Measurements from ENCODE around the gene STAC2. TPM values are rescaled to one million over a fixed set of nuclear protein-coding genes. Genes with fewer than 3 reads are reported as not detected.

The STAC2 gene
- total RNA-seq, 1 donor from 2014 or later, result 0.62 TPM

DNA sequence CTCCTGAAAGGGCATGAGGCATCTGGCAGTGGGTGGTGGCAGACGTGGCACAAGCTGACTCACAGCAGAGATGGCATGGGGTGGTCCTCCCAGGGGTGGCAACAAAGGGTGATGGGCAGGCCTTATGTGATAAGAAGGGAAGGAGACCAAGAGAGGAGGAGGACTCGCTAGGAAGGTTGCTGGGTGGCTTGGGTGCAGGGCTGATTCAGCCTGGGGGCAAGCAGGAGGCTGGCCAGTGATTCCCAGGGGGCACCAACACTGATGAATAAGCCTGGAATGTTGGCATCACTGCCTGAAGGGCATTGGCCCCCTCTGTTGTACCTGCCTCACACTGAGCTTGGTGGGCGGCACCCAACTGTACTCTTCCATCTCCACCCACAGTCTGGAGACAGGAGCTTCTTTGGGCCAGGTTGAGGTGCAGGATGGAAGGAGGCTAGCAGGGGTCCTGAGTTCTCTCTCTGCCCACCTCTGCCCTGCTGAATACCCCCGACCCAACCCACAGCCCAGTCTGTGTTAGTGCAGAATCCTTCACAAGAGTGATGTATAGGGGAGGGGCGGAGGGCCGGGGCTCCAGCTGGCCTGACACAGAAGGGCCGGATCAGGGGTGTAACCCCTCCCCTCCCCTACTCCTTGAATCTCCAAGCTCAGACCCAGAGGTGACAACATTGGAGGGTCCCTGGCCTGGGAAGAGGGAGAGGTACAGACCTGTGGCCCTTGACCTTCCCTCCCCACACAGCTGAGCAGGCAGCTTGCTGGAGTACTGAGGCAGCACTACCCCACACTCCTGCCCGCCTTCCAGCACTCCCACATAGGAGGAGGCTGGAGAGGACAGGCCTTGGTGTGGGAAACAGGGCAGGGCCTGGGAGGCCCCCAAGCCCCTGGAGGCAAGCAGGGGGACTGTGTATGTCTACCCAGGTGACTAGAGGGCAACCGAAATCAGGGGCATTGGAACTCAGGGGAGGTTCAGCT lies 2.6 kb downstream of the STAC2 start:
- Mint-ChIP-seq H3K4me1 (ENCODE audit: unreplicated experiment) (peaks cover 21% of the 10 kb centered on the region), H3K4me3 (ENCODE audit: unreplicated experiment) (no peak overlapping the region), H3K9me3 (ENCODE audit: unreplicated experiment) (no peaks in the 10 kb centered on the region), H3K36me3 (ENCODE audit: unreplicated experiment) (no peaks in the 10 kb centered on the region), H3K27ac (ENCODE audit: unreplicated experiment) (no peak overlapping the region), H3K27me3 (ENCODE audit: unreplicated experiment) (peaks cover 18% of the 10 kb centered on the region)
- TF ChIP-seq, protein P1, sequence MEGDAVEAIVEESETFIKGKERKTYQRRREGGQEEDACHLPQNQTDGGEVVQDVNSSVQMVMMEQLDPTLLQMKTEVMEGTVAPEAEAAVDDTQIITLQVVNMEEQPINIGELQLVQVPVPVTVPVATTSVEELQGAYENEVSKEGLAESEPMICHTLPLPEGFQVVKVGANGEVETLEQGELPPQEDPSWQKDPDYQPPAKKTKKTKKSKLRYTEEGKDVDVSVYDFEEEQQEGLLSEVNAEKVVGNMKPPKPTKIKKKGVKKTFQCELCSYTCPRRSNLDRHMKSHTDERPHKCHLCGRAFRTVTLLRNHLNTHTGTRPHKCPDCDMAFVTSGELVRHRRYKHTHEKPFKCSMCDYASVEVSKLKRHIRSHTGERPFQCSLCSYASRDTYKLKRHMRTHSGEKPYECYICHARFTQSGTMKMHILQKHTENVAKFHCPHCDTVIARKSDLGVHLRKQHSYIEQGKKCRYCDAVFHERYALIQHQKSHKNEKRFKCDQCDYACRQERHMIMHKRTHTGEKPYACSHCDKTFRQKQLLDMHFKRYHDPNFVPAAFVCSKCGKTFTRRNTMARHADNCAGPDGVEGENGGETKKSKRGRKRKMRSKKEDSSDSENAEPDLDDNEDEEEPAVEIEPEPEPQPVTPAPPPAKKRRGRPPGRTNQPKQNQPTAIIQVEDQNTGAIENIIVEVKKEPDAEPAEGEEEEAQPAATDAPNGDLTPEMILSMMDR (IDR thresholded peaks at IDR 0.05), result no peak
- DNase-seq (ENCODE audit: extremely low spot score, unreplicated experiment), result no peak

- no peak for DNase-seq (ENCODE audit: extremely low spot score, unreplicated experiment)
- Mint-ChIP-seq H3K36me3 (ENCODE audit: unreplicated experiment) (no peaks in the 10 kb centered on the region), H3K27me3 (ENCODE audit: unreplicated experiment) (peaks cover 21% of the 10 kb centered on the region), H3K27ac (ENCODE audit: unreplicated experiment) (no peak overlapping the region), H3K4me1 (ENCODE audit: unreplicated experiment) (peaks cover 21% of the 10 kb centered on the region), H3K4me3 (ENCODE audit: unreplicated experiment) (no peak overlapping the region), H3K9me3 (ENCODE audit: unreplicated experiment) (no peaks in the 10 kb centered on the region)
- TF ChIP-seq, protein P1 (IDR thresholded peaks at IDR 0.05), result no peak
Measured at GRCh38 chr17:39222151-39222550, 3.6 kb downstream of the STAC2 start.

GRCh38 chr17:39221572-39221971 lies 4.2 kb downstream of the STAC2 start:
- Mint-ChIP-seq H3K4me3 (ENCODE audit: unreplicated experiment) (no peak overlapping the region), H3K4me1 (ENCODE audit: unreplicated experiment) (peaks cover 21% of the 10 kb centered on the region), H3K9me3 (ENCODE audit: unreplicated experiment) (no peaks in the 10 kb centered on the region), H3K27me3 (ENCODE audit: unreplicated experiment) (peaks cover 24% of the 10 kb centered on the region), H3K27ac (ENCODE audit: unreplicated experiment) (no peak overlapping the region), H3K36me3 (ENCODE audit: unreplicated experiment) (no peaks in the 10 kb centered on the region)
- TF ChIP-seq, protein P1 (IDR thresholded peaks at IDR 0.05), result no peak
- DNase-seq (ENCODE audit: extremely low spot score, unreplicated experiment), result no peak

DNA sequence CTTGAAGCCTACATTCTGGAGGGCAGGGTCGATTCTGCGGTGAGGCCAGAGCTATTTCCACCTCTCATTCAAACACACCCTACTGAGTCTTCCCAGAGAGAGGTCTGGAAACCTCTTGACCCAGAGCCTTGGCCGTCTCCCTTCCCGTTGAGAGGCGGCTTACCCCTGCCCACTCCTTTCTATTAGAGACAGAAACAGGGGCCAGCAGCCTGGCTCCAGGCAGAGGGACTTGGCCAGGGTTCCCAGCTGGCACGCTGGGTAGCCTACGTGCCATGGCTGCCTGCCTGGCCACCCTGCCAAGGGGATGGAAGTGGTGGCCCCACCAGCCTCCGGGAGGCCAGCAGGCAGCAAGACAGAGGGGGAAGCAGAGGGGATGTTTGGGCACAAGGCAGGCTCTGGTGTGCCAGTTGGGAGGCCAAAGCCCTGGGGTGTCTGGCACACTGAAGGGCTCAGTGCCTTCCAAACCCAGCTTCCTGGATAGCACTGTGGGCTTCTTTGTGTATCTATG lies 6.0 kb downstream of the STAC2 start:
- TF ChIP-seq, protein P1 (IDR thresholded peaks at IDR 0.05), result no peak
- no peak for DNase-seq (ENCODE audit: extremely low spot score, unreplicated experiment)
- Mint-ChIP-seq H3K4me3 (ENCODE audit: unreplicated experiment) (no peak overlapping the region), H3K27ac (ENCODE audit: unreplicated experiment) (no peak overlapping the region), H3K9me3 (ENCODE audit: unreplicated experiment) (no peaks in the 10 kb centered on the region), H3K4me1 (ENCODE audit: unreplicated experiment) (peaks cover 15% of the 10 kb centered on the region), H3K36me3 (ENCODE audit: unreplicated experiment) (no peaks in the 10 kb centered on the region), H3K27me3 (ENCODE audit: unreplicated experiment) (peaks cover 22% of the 10 kb centered on the region)

- Mint-ChIP-seq H3K4me3 (ENCODE audit: unreplicated experiment) (no peak overlapping the region), H3K27ac (ENCODE audit: unreplicated experiment) (no peak overlapping the region), H3K9me3 (ENCODE audit: unreplicated experiment) (no peaks in the 10 kb centered on the region), H3K27me3 (ENCODE audit: unreplicated experiment) (peaks cover 18% of the 10 kb centered on the region), H3K36me3 (ENCODE audit: unreplicated experiment) (no peaks in the 10 kb centered on the region), H3K4me1 (ENCODE audit: unreplicated experiment) (peaks cover 14% of the 10 kb centered on the region)
- no peak for DNase-seq (ENCODE audit: extremely low spot score, unreplicated experiment)
- TF ChIP-seq, protein P1 (IDR thresholded peaks at IDR 0.05), result no peak
Measured at GRCh38 chr17:39218906-39219305, 6.8 kb downstream of the STAC2 start.

All from osteocyte (in vitro differentiated cells).